ENCODE results near the gene IRF5. TPM values are rescaled to one million over a fixed set of nuclear protein-coding genes. Genes with fewer than 3 reads are reported as not detected.
A peak's percentile ranks its signal among the peaks of the same experiment; 100 is the strongest.

IRF5 gene
- total RNA-seq, 1 donor = under 0.01 TPM

DNA sequence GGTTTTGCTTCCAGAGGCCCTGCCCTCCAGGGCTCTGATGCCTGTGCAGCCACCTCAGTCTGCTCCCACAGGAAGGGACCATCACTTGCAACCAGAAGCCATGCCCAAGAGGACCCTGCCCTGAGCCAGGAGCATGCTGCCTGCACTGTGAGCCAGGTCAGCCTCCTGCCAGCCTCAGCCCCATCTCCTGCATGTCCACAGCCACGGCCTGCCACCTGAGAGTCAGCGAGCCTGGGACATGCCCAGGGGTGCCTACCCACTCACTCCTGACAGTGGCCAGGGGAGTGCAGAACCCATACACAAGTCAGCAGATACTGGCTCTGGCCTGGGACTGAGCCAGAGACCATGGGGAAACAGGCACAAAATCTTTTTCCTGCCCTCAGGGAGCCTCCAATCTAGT is 20.6 kb upstream of the IRF5 start:
- Histone ChIP-seq H3K4me2 (ENCODE audit: insufficient read depth, low read length) (no peak overlapping the region), H3K4me3 (ENCODE audit: insufficient read depth, low read length) (no peak overlapping the region)

DNA sequence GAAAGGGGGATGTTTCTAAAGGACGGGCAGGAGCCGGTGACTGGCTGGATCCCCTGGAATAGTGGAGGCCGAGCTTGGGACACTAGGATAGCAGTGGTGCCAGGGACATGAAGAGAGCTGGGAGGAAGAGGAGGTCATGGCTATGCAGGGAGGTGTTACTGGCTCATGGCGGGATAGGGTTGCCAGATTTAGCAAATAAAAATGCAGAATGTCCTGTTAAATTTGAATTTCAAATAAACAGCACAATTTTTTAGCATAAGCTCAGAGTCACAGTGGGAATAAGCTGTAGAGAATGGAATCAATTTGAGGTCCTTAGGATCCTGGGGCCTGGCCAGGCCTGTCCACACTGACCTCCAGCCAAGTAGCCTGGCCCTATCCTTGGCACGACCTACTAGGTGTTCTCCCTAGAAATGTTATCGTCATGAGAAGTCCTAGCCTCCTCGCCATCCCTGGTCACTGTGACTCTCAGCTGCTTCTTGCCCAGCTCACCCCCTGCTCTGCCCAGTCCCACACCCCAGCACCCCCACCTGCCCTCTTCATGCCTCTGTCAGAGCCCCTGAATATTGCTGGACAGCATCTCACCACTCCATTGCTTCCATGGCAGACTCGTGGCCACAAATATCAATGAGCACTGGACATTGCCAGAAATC is 19.6 kb upstream of the IRF5 start:
- H3K36me3 ChIP-seq (ENCODE audit: insufficient read depth, low read length) = no peaks in the 10 kb centered on the region
- TF ChIP-seq, protein P1, sequence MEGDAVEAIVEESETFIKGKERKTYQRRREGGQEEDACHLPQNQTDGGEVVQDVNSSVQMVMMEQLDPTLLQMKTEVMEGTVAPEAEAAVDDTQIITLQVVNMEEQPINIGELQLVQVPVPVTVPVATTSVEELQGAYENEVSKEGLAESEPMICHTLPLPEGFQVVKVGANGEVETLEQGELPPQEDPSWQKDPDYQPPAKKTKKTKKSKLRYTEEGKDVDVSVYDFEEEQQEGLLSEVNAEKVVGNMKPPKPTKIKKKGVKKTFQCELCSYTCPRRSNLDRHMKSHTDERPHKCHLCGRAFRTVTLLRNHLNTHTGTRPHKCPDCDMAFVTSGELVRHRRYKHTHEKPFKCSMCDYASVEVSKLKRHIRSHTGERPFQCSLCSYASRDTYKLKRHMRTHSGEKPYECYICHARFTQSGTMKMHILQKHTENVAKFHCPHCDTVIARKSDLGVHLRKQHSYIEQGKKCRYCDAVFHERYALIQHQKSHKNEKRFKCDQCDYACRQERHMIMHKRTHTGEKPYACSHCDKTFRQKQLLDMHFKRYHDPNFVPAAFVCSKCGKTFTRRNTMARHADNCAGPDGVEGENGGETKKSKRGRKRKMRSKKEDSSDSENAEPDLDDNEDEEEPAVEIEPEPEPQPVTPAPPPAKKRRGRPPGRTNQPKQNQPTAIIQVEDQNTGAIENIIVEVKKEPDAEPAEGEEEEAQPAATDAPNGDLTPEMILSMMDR (IDR thresholded peaks at IDR 0.05; ENCODE audit: extremely low read depth, low read depth, low read length) = no peak
- H4K20me1 ChIP-seq (ENCODE audit: insufficient read depth, low read length) = no peaks in the 10 kb centered on the region
- no peaks in the 10 kb centered on the region for H3K9me3 ChIP-seq (ENCODE audit: low read depth, low read length)
- H3K4me3 ChIP-seq (ENCODE audit: insufficient read depth, low read length) = no peak overlapping the region
- H3K79me2 ChIP-seq (ENCODE audit: insufficient read depth, low read length) = no peaks in the 10 kb centered on the region
- no peak overlapping the region for H3K4me2 ChIP-seq (ENCODE audit: insufficient read depth, low read length)
- no peaks in the 10 kb centered on the region for H3K4me1 ChIP-seq (ENCODE audit: insufficient read depth, low read length)
- peaks cover 73% of the 10 kb centered on the region for H3K27me3 ChIP-seq (ENCODE audit: insufficient read depth, low read length)
- no peak overlapping the region for H2AFZ ChIP-seq (ENCODE audit: low read length)
- peak; percentile 39 for DNase-seq (ENCODE audit: insufficient read length, low spot score, missing footprints)
- no peak overlapping the region for H3K27ac ChIP-seq (ENCODE audit: low read depth, low read length)

More for the DNA sequence above, 20.6 kb upstream of the IRF5 start:
- Histone ChIP-seq H3K36me3 (ENCODE audit: insufficient read depth, low read length) (no peaks in the 10 kb centered on the region), H3K79me2 (ENCODE audit: insufficient read depth, low read length) (no peaks in the 10 kb centered on the region), H2AFZ (ENCODE audit: low read length) (no peak overlapping the region), H4K20me1 (ENCODE audit: insufficient read depth, low read length) (no peaks in the 10 kb centered on the region), H3K9me3 (ENCODE audit: low read depth, low read length) (no peaks in the 10 kb centered on the region), H3K27ac (ENCODE audit: low read depth, low read length) (no peak overlapping the region), H3K27me3 (ENCODE audit: insufficient read depth, low read length) (peaks cover 72% of the 10 kb centered on the region), H3K4me1 (ENCODE audit: insufficient read depth, low read length) (no peaks in the 10 kb centered on the region)
- DNase-seq (ENCODE audit: insufficient read length, low spot score, missing footprints) = no peak
- TF ChIP-seq, protein P1 (IDR thresholded peaks at IDR 0.05; ENCODE audit: extremely low read depth, low read depth, low read length) = no peak

DNA sequence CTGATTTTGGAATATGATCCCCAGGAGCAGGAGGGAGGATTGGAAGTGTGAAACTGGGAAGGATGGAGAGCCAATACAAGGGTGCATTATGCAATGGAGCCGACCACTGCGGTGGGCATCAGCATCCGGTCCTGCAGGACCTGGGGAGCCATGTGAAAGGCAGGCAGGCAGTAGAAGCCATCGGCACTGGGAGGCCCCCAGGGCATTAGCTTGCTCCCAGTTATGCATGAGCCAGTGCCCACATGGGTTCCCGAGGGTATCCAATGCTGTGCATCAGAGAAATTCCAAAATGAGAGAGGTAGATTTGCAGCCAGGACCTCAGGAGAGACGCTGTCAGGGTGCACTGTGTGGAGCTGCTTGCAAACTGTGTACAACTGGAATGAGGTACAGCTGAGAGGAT is 18.5 kb upstream of the IRF5 start:
- DNase-seq (ENCODE audit: insufficient read length, low spot score, missing footprints) = no peak
- H3K4me1 ChIP-seq (ENCODE audit: insufficient read depth, low read length) = no peaks in the 10 kb centered on the region
- no peak overlapping the region for H3K4me3 ChIP-seq (ENCODE audit: insufficient read depth, low read length)
- H3K9me3 ChIP-seq (ENCODE audit: low read depth, low read length) = no peaks in the 10 kb centered on the region
- H3K27ac ChIP-seq (ENCODE audit: low read depth, low read length) = no peak overlapping the region
- H3K79me2 ChIP-seq (ENCODE audit: insufficient read depth, low read length) = no peaks in the 10 kb centered on the region
- H3K36me3 ChIP-seq (ENCODE audit: insufficient read depth, low read length) = no peaks in the 10 kb centered on the region
- no peak overlapping the region for H2AFZ ChIP-seq (ENCODE audit: low read length)
- H3K4me2 ChIP-seq (ENCODE audit: insufficient read depth, low read length) = no peak overlapping the region
- H3K27me3 ChIP-seq (ENCODE audit: insufficient read depth, low read length) = peaks cover 77% of the 10 kb centered on the region
- H4K20me1 ChIP-seq (ENCODE audit: insufficient read depth, low read length) = no peaks in the 10 kb centered on the region
- TF ChIP-seq, protein P1 (IDR thresholded peaks at IDR 0.05; ENCODE audit: extremely low read depth, low read depth, low read length) = no peak

DNA sequence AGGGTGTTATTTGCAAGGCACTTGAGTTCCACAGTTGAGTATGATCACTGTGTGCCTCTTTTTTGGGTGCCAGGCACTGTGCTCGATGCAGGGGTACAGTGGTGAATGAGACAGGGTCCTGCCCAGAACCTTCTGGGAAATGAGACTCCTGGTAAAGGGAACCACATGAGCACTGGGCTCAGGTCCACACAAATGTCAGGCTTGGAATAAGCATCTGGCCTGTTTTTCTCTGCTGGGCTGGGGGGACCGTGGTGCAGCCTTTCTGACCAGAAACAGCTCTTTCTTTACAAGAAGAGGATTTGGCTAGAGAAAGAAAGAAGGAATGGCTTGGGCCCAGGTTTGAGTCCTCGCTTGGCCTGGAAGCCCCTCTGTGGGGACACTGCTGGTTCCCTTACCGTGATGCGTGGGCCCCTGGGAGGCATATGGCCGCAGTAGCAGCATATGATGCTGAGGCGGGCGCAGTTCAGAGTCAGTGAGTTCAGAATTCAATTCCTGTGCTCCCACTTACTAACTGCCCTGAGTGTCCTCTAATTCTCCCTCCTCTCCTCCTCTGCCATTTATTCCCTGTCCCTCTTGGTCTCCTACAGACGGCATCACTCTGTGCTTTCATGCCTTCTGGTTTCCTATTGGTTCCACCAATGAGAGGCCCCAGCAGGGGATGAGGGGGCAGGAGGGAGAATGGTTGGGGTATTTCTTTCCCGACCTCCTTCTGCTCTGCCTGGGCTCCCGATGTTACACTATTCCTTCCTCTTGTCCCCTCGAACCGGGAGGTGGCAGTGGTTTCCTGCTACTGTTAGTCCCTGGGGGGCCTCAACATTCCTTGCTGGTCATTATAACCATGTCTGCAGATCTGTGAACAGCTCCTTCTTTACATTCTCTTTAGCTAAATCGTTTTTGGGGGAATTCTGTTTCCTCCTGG is 17.6 kb upstream of the IRF5 start:
- H3K36me3 ChIP-seq (ENCODE audit: insufficient read depth, low read length) = no peaks in the 10 kb centered on the region
- H3K27me3 ChIP-seq (ENCODE audit: insufficient read depth, low read length) = peaks cover 78% of the 10 kb centered on the region
- no peaks in the 10 kb centered on the region for H3K79me2 ChIP-seq (ENCODE audit: insufficient read depth, low read length)
- DNase-seq (ENCODE audit: insufficient read length, low spot score, missing footprints) = peak; percentile 73
- TF ChIP-seq, protein P1 (IDR thresholded peaks at IDR 0.05; ENCODE audit: extremely low read depth, low read depth, low read length) = no peak
- no peaks in the 10 kb centered on the region for H4K20me1 ChIP-seq (ENCODE audit: insufficient read depth, low read length)
- H3K9me3 ChIP-seq (ENCODE audit: low read depth, low read length) = no peaks in the 10 kb centered on the region
- H3K4me2 ChIP-seq (ENCODE audit: insufficient read depth, low read length) = no peak overlapping the region
- no peak overlapping the region for H3K4me3 ChIP-seq (ENCODE audit: insufficient read depth, low read length)
- H3K4me1 ChIP-seq (ENCODE audit: insufficient read depth, low read length) = no peaks in the 10 kb centered on the region
- H2AFZ ChIP-seq (ENCODE audit: low read length) = no peak overlapping the region
- no peak overlapping the region for H3K27ac ChIP-seq (ENCODE audit: low read depth, low read length)
